22Rv1 (cell line): Measurements from ENCODE around the gene YTHDC1.

Source experiments
- H3K27ac ChIP-seq: fragments of 450-650 bp; 2 replicates; pipeline ENCODE4 v1.5.1; 2017
- CTCF ChIP-seq: fragments of 450-650 bp; IDR thresholded peaks from 2 replicates; pipeline ENCODE4 v1.5.1; 2017; ENCODE audit warnings: mild to moderate bottlenecking
- ZFX ChIP-seq: fragments of 450-650 bp; IDR thresholded peaks from 2 replicates; pipeline ENCODE4 v1.6.1; 2017; ENCODE audit warnings: antibody characterized with exemption, borderline replicate concordance

Gene YTHDC1

GRCh38 chr4:68324519-68325262, 25.2 kb downstream of the YTHDC1 start:
- no peak overlapping the region for H3K27ac ChIP-seq
- no peak for TF ChIP-seq ZFX
- no peak for TF ChIP-seq CTCF

GRCh38 chr4:68319040-68319439, 30.9 kb downstream of the YTHDC1 start:
- no peak overlapping the region for H3K27ac ChIP-seq
- no peak for TF ChIP-seq CTCF
- TF ChIP-seq ZFX = no peak

GRCh38 chr4:68316193-68316969, 33.5 kb downstream of the YTHDC1 start:
- H3K27ac ChIP-seq = no peak overlapping the region
- TF ChIP-seq CTCF = no peak
- TF ChIP-seq ZFX = no peak

GRCh38 chr4:68310651-68311247, 39.1 kb downstream of the YTHDC1 start:
- TF ChIP-seq CTCF = no peak
- no peak for TF ChIP-seq ZFX
- no peak overlapping the region for H3K27ac ChIP-seq

GRCh38 chr4:68304731-68305130, 45.2 kb downstream of the YTHDC1 start:
- no peak overlapping the region for H3K27ac ChIP-seq
- TF ChIP-seq CTCF = no peak
- no peak for TF ChIP-seq ZFX

- H3K27ac ChIP-seq = no peak overlapping the region
- no peak for TF ChIP-seq CTCF
- no peak for TF ChIP-seq ZFX
These were observed 50.1 kb downstream of the YTHDC1 start for GRCh38 chr4:68299492-68300457.
